Fibroblast of villous mesenchyme (primary cell): Measurements from ENCODE around the gene N4BP2. TPM values are rescaled to one million over a fixed set of nuclear protein-coding genes. Genes with fewer than 3 reads are reported as not detected.

Experiments used
- DNase-seq: peaks from one replicate; pipeline ENCODE4 v3.0.0-alpha.2; 2010; ENCODE audit warnings: low read depth
- H3K4me3 ChIP-seq: 2 replicates; pipeline ENCODE4 v1.5.1; 2011; ENCODE audit warnings: low read depth, mild to moderate bottlenecking, low read length
- CTCF ChIP-seq: IDR thresholded peaks from 2 replicates; pipeline ENCODE4 v1.5.1; 2012; ENCODE audit warnings: low read depth, mild to moderate bottlenecking, low read length; ENCODE audit not compliant: insufficient read depth
- total RNA-seq: library from RNA; depleted of rRNA; stranded (reverse); fragments of >200 nt; gene quantifications from 2 replicates; pipeline ENCODE4 v1.2.3, GENCODE V29; 2012

N4BP2 gene
- total RNA-seq, 1 donor, result 8.2 TPM

GRCh38 chr4:40150932-40151331, 94.3 kb downstream of the N4BP2 start:
- TF ChIP-seq CTCF, result no peak
- DNase-seq, result peak; percentile 21
- H3K4me3 ChIP-seq, result no peak overlapping the region

GRCh38 chr4:40152637-40153036, 96.0 kb downstream of the N4BP2 start:
- no peak for DNase-seq
- no peak for TF ChIP-seq CTCF
- H3K4me3 ChIP-seq, result no peak overlapping the region

GRCh38 chr4:40157436-40157835, 100.8 kb downstream of the N4BP2 start:
- H3K4me3 ChIP-seq, result no peak overlapping the region
- no peak for TF ChIP-seq CTCF
- DNase-seq, result peak; percentile 56

GRCh38 chr4:40160258-40160657, 103.6 kb downstream of the N4BP2 start:
- TF ChIP-seq CTCF, result no peak
- no peak overlapping the region for H3K4me3 ChIP-seq
- DNase-seq, result no peak

- no peak for TF ChIP-seq CTCF
- DNase-seq, result no peak
- H3K4me3 ChIP-seq, result no peak overlapping the region
These were observed 107.8 kb downstream of the N4BP2 start for GRCh38 chr4:40164459-40164858.

- no peak overlapping the region for H3K4me3 ChIP-seq
- no peak for TF ChIP-seq CTCF
- no peak for DNase-seq
These were observed 109.3 kb downstream of the N4BP2 start for GRCh38 chr4:40165916-40166315.

GRCh38 chr4:40168070-40168469, 111.4 kb downstream of the N4BP2 start:
- DNase-seq, result no peak
- TF ChIP-seq CTCF, result no peak
- H3K4me3 ChIP-seq, result no peak overlapping the region
